Ascending aorta (tissue), 2 donors: ENCODE results near the gene XYLT1. TPM values are rescaled to one million over a fixed set of nuclear protein-coding genes. Genes with fewer than 3 reads are reported as not detected.

Experiments
- DNase-seq, 2 donors: peaks; one replicate each; pipeline ENCODE4 v3.0.0-alpha.2; 2019; ENCODE audit warnings: low spot score in 2 of 2
- H3K27ac ChIP-seq, 2 donors: fragments of 200-600 bp; sonication (generic); one replicate each; pipeline ENCODE4 v1.5.1; 2016 to 2017; ENCODE audit warnings: mild to moderate bottlenecking in 1 of 2
- H3K27me3 ChIP-seq: fragments of 200-600 bp; sonication (generic); one replicate; pipeline ENCODE4 v1.5.1; 2017
- H3K36me3 ChIP-seq, 2 donors: fragments of 200-600 bp; sonication (generic); one replicate each; pipeline ENCODE4 v1.5.1; 2016
- H3K4me1 ChIP-seq, 2 donors: fragments of 200-600 bp; sonication (generic); one replicate each; pipeline ENCODE4 v1.5.1; 2016 to 2017; ENCODE audit warnings: mild to moderate bottlenecking in 1 of 2
- H3K4me3 ChIP-seq, 2 donors: fragments of 200-600 bp; sonication (generic); one replicate each; pipeline ENCODE4 v1.5.1; 2016 to 2017; ENCODE audit warnings: mild to moderate bottlenecking in 1 of 2
- H3K9me3 ChIP-seq, 2 donors: fragments of 200-600 bp; sonication (generic); one replicate each; pipeline ENCODE4 v1.5.1; 2016
- intact Hi-C: fragments of 100-400 bp; cut with DNase I; formaldehyde crosslinking; loops from one replicate; pipeline ENCODE4 v1.15.1; 2023
- total RNA-seq: library from RNA; depleted of rRNA; stranded (reverse); fragments of >200 nt; gene quantifications from one replicate; pipeline ENCODE4 v1.1.0, GENCODE V29; 2016
- TF ChIP-seq, protein P1 (sequence below), 3 experiments: fragments of 200-600 bp in 2 of 3; fragments of 450-650 bp in 1 of 3; sonication (generic) in 2 of 3; IDR thresholded peaks; one replicate each; pipeline ENCODE4 v1.5.1; 2016 to 2019; ENCODE audit warnings: antibody characterized with exemption in 3 of 3, mild to moderate bottlenecking in 1 of 3, moderate library complexity in 1 of 3

XYLT1 gene
- total RNA-seq, 1 donor from 2014 or later: 6.7 TPM

DNA sequence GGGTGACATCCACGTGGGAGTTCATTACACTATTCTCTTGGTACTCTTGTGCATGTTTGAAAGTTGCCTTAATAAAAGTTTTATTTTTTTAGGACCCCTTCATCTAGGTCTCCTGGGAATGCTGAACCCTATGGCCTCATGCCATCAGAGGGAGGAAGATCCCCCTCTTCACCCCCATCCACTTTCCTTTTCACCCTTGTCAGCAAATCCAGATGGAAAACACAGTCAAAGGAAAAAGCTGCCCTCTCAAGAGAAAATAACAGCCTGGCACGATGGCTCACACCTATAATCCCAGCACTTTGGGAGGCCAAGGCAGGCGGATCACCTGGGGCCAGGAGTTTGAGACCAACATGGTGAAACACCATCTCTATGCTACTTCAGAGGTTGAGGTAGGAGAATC lies 274.2 kb downstream of the XYLT1 start:
- Histone ChIP-seq H3K4me3 (no peak overlapping the region), H3K27ac (no peak overlapping the region), H3K27me3 (no peaks in the 10 kb centered on the region), H3K4me1 (no peaks in the 10 kb centered on the region), H3K9me3 (no peaks in the 10 kb centered on the region), H3K36me3 (peaks cover 21 to 34% of the 10 kb centered on the region in 2 donors)
- TF ChIP-seq, protein P1, sequence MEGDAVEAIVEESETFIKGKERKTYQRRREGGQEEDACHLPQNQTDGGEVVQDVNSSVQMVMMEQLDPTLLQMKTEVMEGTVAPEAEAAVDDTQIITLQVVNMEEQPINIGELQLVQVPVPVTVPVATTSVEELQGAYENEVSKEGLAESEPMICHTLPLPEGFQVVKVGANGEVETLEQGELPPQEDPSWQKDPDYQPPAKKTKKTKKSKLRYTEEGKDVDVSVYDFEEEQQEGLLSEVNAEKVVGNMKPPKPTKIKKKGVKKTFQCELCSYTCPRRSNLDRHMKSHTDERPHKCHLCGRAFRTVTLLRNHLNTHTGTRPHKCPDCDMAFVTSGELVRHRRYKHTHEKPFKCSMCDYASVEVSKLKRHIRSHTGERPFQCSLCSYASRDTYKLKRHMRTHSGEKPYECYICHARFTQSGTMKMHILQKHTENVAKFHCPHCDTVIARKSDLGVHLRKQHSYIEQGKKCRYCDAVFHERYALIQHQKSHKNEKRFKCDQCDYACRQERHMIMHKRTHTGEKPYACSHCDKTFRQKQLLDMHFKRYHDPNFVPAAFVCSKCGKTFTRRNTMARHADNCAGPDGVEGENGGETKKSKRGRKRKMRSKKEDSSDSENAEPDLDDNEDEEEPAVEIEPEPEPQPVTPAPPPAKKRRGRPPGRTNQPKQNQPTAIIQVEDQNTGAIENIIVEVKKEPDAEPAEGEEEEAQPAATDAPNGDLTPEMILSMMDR (IDR thresholded peaks at IDR 0.05): no peak
- DNase-seq: no peak
- intact Hi-C loops: no loop called here

DNA sequence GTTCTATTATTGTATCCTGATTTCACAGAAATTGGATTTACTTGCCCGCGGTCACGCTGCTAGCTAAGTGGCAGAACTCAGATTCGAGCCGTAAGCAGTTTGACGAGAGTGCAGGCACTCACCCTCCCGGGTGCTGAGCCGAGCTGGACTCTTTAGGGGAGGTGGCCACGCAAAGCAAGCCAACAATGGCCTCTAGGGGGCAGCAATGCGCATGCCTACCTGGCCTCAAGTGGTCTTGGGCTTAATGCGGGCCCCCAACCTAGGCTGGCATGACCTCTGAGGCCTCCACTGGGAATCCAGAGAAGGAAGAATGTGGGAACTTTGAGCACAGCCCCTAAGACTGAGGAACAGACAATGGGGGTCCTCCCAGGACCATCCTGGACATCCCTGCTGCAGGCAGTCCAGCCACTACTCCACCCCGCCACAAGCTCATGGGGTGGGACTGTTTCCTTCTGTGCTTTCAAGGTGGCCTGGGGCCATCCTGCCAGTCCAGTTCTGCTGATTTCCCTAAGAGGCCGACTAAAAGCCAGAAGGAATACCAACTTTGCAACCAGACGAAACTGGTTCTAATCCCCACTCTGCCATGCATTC lies 276.5 kb downstream of the XYLT1 start:
- TF ChIP-seq, protein P1 (IDR thresholded peaks at IDR 0.05): peak; percentile 23 to 68 (median 64)
- Histone ChIP-seq H3K27me3 (no peaks in the 10 kb centered on the region), H3K36me3 (peaks cover 12 to 20% of the 10 kb centered on the region in 2 donors), H3K9me3 (no peaks in the 10 kb centered on the region), H3K4me3 (no peak overlapping the region), H3K4me1 (no peaks in the 10 kb centered on the region), H3K27ac (no peak overlapping the region)
- DNase-seq: peak in 1 of 2 donors; percentile 68
- intact Hi-C loops: loop anchor here (5.0 kb wide), 1 partner anchor 273 kb away; no protein-coding TSS in a partner anchor

DNA sequence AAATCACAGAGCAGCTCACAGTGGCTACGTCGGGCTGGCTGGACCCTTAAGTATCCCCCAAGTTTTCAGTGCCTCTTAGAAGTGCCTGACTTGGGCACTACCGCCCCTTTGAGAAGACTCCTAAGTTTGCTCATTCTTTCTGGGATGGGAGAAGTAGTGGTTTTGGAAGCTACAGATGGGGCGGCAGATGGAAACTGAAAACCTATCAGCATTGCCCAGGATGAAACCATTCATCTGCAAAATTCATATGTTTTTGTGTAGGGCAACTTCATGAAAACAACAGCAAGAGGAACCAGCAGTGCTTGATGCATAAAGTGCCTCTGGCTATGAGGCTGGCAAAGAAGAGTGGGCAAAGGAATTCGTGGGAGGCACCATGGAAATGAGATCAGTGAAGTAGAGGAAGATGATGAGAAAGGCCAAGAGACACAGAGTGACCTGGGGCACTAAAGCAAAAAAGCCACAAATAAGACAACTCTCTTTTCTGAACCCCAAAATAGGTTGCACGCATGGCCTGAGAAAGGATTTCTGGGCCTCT lies 277.1 kb downstream of the XYLT1 start:
- DNase-seq: no peak
- TF ChIP-seq, protein P1 (IDR thresholded peaks at IDR 0.05): no peak
- peaks cover 9 to 17% of the 10 kb centered on the region in 2 donors for H3K36me3 ChIP-seq
- H3K4me1 ChIP-seq: no peaks in the 10 kb centered on the region
- H3K4me3 ChIP-seq: no peak overlapping the region
- H3K27me3 ChIP-seq: no peaks in the 10 kb centered on the region
- H3K27ac ChIP-seq: no peak overlapping the region
- intact Hi-C loops: loop anchor here (5.0 kb wide), 1 partner anchor 274 kb away; no protein-coding TSS in a partner anchor
- no peaks in the 10 kb centered on the region for H3K9me3 ChIP-seq

- Histone ChIP-seq H3K4me1 (no peaks in the 10 kb centered on the region), H3K36me3 (no peaks in the 10 kb centered on the region), H3K27me3 (no peaks in the 10 kb centered on the region), H3K4me3 (no peak overlapping the region), H3K9me3 (no peaks in the 10 kb centered on the region), H3K27ac (no peak overlapping the region)
- TF ChIP-seq, protein P1 (IDR thresholded peaks at IDR 0.05): no peak
- intact Hi-C loops: loop anchor here (5.0 kb wide), 1 partner anchor 63 kb away; no protein-coding TSS in a partner anchor
- DNase-seq: no peak
Observed at GRCh38 chr16:17184026-17184425, 286.7 kb downstream of the XYLT1 start.

GRCh38 chr16:17177959-17178905 lies 292.5 kb downstream of the XYLT1 start:
- Histone ChIP-seq H3K36me3 (no peaks in the 10 kb centered on the region), H3K4me3 (no peak overlapping the region), H3K27me3 (no peaks in the 10 kb centered on the region), H3K4me1 (no peaks in the 10 kb centered on the region), H3K27ac (no peak overlapping the region), H3K9me3 (no peaks in the 10 kb centered on the region)
- TF ChIP-seq, protein P1 (IDR thresholded peaks at IDR 0.05): no peak
- no peak for DNase-seq
- intact Hi-C loops: no loop called here
